Hematopoietic multipotent progenitor cell treated with erythropoietin and hydrocortisone succinate and interleukin-3 and kit ligand, for 6 days (in vitro differentiated cells): ENCODE data around the gene POU1F1.
"Not testable (repeated sequence)": the region's sequence is repeated elsewhere in the genome, so short reads cannot be mapped to it uniquely, and the experiment has no call there.

Source experiments
- DNase-seq: peaks from one replicate; pipeline ENCODE4 v3.0.0-alpha.2; 2015

Gene POU1F1

GRCh38 chr3:87276484-87276883, at the start of gene POU1F1:
POU1F1 (minus strand) TSS chr3:87276584; CDS start chr3:87276462, 122 bp downstream.
- no peak for DNase-seq

- DNase-seq, result no peak
Observed at GRCh38 chr3:87324609-87325008, 48.2 kb upstream of the POU1F1 start.

GRCh38 chr3:87320756-87321626, 44.6 kb upstream of the POU1F1 start:
- DNase-seq, result no peak

GRCh38 chr3:87318617-87319021, 42.2 kb upstream of the POU1F1 start:
- no peak for DNase-seq

GRCh38 chr3:87317779-87318178, 41.4 kb upstream of the POU1F1 start:
- DNase-seq, result no peak

GRCh38 chr3:87313641-87314040, 37.3 kb upstream of the POU1F1 start:
- DNase-seq, result no peak

GRCh38 chr3:87311309-87311708, 34.9 kb upstream of the POU1F1 start:
- DNase-seq, result no peak

- no peak for DNase-seq
Observed at GRCh38 chr3:87309601-87310000, 33.2 kb upstream of the POU1F1 start.

- peak; percentile 21 for DNase-seq
Observed at GRCh38 chr3:87307805-87308204, 31.4 kb upstream of the POU1F1 start.

GRCh38 chr3:87305517-87305916, 29.1 kb upstream of the POU1F1 start:
- no peak for DNase-seq

- not testable (repeated sequence) for DNase-seq
Observed at GRCh38 chr3:87305031-87305430, 28.6 kb upstream of the POU1F1 start.

GRCh38 chr3:87298111-87298718, 21.8 kb upstream of the POU1F1 start:
- peak; percentile 82 for DNase-seq

GRCh38 chr3:87288446-87288845, 12.1 kb upstream of the POU1F1 start:
- DNase-seq, result no peak

GRCh38 chr3:87287011-87287410, 10.6 kb upstream of the POU1F1 start:
- DNase-seq, result no peak

GRCh38 chr3:87272718-87273341, 3.6 kb downstream of the POU1F1 start:
- no peak for DNase-seq

- DNase-seq, result peak; percentile 72
Observed at GRCh38 chr3:87270908-87271700, 5.3 kb downstream of the POU1F1 start.

- no peak for DNase-seq
Observed at GRCh38 chr3:87269723-87270122, 6.7 kb downstream of the POU1F1 start.

- peak; percentile 34 for DNase-seq
Observed at GRCh38 chr3:87268646-87269211, 7.7 kb downstream of the POU1F1 start.

- peak; percentile 60 for DNase-seq
Observed at GRCh38 chr3:87267953-87268645, 8.3 kb downstream of the POU1F1 start.

GRCh38 chr3:87261925-87262324, 14.5 kb downstream of the POU1F1 start:
- DNase-seq, result no peak

- peak; percentile 83 for DNase-seq
Observed at GRCh38 chr3:87260270-87260669, 16.1 kb downstream of the POU1F1 start.

GRCh38 chr3:87250009-87250408, 26.4 kb downstream of the POU1F1 start:
- DNase-seq, result no peak
